Measurements from ENCODE around the gene CD160. TPM values are rescaled to one million over a fixed set of nuclear protein-coding genes. Genes with fewer than 3 reads are reported as not detected.

CD160 gene
- total RNA-seq, 1 donor from 2014 or later = not detected

DNA sequence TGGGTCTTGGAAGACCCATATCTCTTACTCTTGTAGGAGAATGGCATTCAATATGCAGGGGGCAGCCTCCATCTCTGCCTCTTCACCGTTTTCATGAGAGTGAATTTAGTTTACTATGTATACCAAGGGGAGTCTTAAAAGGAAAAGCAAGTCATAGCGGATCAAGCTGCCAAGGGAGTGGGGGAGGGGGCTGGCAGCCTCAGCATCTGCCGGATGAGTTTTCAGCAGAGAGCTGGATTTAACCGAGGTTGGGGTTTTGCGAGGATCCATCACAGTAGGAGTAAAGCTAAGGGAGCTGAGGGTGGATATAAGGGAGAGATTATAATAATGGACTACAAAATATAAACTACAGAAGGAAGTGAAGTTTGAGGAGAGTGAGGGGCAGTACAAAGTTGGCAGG lies 9.9 kb downstream of the CD160 start:
- Histone ChIP-seq H3K4me1 (no peaks in the 10 kb centered on the region), H3K27ac (no peak overlapping the region), H3K4me3 (no peak overlapping the region), H3K9me3 (no peaks in the 10 kb centered on the region), H3K27me3 (no peaks in the 10 kb centered on the region), H3K36me3 (peaks cover 0 to 10% of the 10 kb centered on the region in 2 donors)
- DNase-seq (ENCODE audit: low spot score in 2 of 2) = no peak
- TF ChIP-seq, protein P1, sequence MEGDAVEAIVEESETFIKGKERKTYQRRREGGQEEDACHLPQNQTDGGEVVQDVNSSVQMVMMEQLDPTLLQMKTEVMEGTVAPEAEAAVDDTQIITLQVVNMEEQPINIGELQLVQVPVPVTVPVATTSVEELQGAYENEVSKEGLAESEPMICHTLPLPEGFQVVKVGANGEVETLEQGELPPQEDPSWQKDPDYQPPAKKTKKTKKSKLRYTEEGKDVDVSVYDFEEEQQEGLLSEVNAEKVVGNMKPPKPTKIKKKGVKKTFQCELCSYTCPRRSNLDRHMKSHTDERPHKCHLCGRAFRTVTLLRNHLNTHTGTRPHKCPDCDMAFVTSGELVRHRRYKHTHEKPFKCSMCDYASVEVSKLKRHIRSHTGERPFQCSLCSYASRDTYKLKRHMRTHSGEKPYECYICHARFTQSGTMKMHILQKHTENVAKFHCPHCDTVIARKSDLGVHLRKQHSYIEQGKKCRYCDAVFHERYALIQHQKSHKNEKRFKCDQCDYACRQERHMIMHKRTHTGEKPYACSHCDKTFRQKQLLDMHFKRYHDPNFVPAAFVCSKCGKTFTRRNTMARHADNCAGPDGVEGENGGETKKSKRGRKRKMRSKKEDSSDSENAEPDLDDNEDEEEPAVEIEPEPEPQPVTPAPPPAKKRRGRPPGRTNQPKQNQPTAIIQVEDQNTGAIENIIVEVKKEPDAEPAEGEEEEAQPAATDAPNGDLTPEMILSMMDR (IDR thresholded peaks at IDR 0.05) = no peak
- intact Hi-C loops (cut with DNase I) = no loop called here

DNA sequence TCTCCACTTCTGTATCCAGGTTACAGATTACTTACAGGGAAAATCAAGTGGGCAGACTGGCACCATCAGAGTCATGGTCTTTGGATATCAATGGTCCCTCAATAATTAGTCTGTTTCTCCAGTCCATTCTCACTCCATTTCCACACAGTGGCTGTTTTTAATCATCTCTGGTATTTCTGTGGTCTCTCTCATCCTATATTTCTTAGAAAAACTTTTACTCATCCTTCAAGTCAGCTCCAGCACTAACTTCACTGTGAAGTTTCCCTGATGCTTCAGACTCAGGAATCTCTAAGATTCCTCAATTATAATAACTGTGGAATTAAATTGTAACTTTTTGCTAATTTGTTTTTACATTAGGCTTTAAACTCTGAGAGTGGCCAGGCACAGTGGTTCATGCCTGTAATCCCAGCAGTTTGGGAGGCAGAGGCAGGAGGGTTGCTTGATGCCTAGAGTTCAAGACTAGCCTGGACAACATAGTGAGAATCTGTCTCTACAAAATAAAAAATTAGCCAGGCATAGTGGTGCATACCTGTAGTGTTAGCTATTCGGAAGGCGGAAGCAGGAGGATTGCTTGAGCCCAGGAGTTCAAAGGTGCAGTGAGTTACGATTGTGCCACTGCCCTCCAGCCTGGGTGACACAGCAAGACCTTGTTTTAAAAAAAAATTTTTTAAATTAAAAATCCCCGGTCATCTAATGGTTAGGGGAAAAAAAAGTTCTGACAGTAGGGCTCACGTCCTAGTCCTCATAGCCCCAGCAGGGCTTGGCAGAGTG lies 10.6 kb downstream of the CD160 start:
- Histone ChIP-seq H3K27me3 (no peaks in the 10 kb centered on the region), H3K9me3 (no peaks in the 10 kb centered on the region), H3K27ac (no peak overlapping the region), H3K4me1 (no peaks in the 10 kb centered on the region), H3K4me3 (no peak overlapping the region), H3K36me3 (peaks cover 0 to 10% of the 10 kb centered on the region in 2 donors)
- DNase-seq (ENCODE audit: low spot score in 2 of 2) = no peak
- TF ChIP-seq, protein P1 (IDR thresholded peaks at IDR 0.05) = no peak
- intact Hi-C loops (cut with DNase I) = no loop called here

DNA sequence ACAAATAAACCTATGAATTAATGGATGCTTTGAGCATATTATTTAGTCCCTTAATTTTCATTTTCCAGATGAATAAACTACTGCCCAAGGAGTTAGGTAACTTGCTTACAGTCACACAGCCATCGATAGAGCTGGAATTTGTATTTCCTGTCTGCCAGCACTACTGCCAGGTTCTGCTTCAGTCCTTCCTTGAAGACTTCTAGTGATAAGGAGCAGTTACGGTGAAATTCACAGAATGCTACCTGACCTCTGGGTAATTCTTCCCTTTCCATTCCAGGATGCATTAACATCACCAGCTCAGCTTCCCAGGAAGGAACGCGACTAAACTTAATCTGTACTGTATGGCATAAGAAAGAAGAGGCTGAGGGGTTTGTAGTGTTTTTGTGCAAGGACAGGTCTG lies 11.2 kb downstream of the CD160 start:
- Histone ChIP-seq H3K4me3 (no peak overlapping the region), H3K36me3 (peaks cover 0 to 10% of the 10 kb centered on the region in 2 donors), H3K4me1 (no peaks in the 10 kb centered on the region), H3K27me3 (no peaks in the 10 kb centered on the region), H3K27ac (no peak overlapping the region), H3K9me3 (no peaks in the 10 kb centered on the region)
- no peak for DNase-seq (ENCODE audit: low spot score in 2 of 2)
- TF ChIP-seq, protein P1 (IDR thresholded peaks at IDR 0.05) = no peak
- intact Hi-C loops (cut with DNase I) = no loop called here

DNA sequence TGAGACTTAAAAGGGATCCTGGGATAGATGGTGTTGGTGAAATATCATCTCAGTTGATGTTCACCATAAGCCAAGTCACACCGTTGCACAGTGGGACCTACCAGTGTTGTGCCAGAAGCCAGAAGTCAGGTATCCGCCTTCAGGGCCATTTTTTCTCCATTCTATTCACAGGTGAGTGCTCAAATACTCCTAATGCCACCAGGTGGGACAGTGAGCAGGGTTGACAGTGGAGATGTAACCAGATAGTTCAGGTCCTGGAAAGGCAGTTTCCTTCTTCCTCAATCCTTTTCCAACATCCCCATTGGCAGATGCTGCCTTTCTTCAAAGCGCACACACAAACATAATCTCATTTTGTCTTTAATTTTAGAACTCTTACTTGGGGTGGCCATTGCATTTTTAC lies 11.6 kb downstream of the CD160 start:
- intact Hi-C loops (cut with DNase I) = no loop called here
- Histone ChIP-seq H3K4me3 (no peak overlapping the region), H3K4me1 (no peaks in the 10 kb centered on the region), H3K27ac (no peak overlapping the region), H3K9me3 (no peaks in the 10 kb centered on the region), H3K27me3 (no peaks in the 10 kb centered on the region), H3K36me3 (peaks cover 0 to 10% of the 10 kb centered on the region in 2 donors)
- TF ChIP-seq, protein P1 (IDR thresholded peaks at IDR 0.05) = no peak
- DNase-seq (ENCODE audit: low spot score in 2 of 2) = no peak

DNA sequence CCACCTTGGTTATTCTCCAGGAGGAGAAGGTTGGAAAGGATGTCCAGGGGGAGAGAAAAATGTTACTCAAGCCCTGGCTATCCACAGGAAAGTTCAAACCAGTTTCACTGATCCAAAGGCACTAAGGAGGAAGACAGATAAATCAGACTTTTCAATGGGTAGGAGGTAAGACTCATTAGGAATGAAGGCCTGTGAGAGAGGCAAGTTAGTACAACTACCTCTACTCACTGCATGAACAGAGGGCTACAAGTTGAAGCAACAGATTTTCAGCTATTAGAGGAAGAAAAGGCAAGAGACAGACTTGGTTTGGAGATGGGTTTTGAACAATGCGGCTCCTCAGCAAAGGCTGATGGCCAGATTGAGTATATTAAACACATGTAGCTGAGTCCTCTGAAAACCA lies 16.9 kb downstream of the CD160 start:
- TF ChIP-seq, protein P1 (IDR thresholded peaks at IDR 0.05) = no peak
- Histone ChIP-seq H3K27me3 (no peaks in the 10 kb centered on the region), H3K4me1 (no peaks in the 10 kb centered on the region), H3K36me3 (peaks cover under 1 to 9% of the 10 kb centered on the region in 2 donors), H3K9me3 (no peaks in the 10 kb centered on the region), H3K4me3 (no peak overlapping the region), H3K27ac (no peak overlapping the region)
- intact Hi-C loops (cut with DNase I) = no loop called here
- no peak for DNase-seq (ENCODE audit: low spot score in 2 of 2)
